Measurements from ENCODE around the gene ADCK1.

ADCK1 gene

DNA sequence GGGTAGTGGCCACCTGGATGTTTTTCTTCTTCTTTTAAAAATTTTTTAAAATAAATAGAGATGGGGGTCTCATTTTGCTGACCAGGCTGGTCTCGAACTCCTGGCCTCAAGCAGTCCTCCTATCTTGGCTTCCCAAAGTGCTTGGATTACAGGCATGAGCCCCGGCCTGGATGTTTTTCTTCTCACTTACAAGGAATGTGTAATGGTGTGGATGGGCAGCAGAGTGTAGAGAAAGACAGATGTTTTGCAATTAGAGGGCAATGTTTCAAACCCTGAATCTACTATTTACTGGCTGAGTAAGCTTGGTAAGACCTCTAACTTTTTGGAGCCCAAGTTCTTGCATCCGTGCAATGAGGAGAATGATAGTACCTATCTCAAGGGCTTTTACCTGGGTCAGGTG lies 48.1 kb downstream of the ADCK1 start:
- no peak overlapping the region for H2AFZ ChIP-seq
- H3K4me1 ChIP-seq, result no peaks in the 10 kb centered on the region
- no peaks in the 10 kb centered on the region for H3K27me3 ChIP-seq (ENCODE audit: control insufficient read depth, insufficient read depth, low read length)
- no peak overlapping the region for H3K4me3 ChIP-seq (ENCODE audit: low read depth, low read length)
- no peak overlapping the region for H3K27ac ChIP-seq
- no peaks in the 10 kb centered on the region for H3K36me3 ChIP-seq (ENCODE audit: control insufficient read depth, insufficient read depth, low read length)
- peaks cover 2% of the 10 kb centered on the region for H3K79me2 ChIP-seq
- no peak overlapping the region for H3K4me2 ChIP-seq (ENCODE audit: low read length)
- no peak overlapping the region for H3K9ac ChIP-seq
- no peaks in the 10 kb centered on the region for H3K9me3 ChIP-seq (ENCODE audit: control insufficient read depth, low read length)
- TF ChIP-seq, protein P1, sequence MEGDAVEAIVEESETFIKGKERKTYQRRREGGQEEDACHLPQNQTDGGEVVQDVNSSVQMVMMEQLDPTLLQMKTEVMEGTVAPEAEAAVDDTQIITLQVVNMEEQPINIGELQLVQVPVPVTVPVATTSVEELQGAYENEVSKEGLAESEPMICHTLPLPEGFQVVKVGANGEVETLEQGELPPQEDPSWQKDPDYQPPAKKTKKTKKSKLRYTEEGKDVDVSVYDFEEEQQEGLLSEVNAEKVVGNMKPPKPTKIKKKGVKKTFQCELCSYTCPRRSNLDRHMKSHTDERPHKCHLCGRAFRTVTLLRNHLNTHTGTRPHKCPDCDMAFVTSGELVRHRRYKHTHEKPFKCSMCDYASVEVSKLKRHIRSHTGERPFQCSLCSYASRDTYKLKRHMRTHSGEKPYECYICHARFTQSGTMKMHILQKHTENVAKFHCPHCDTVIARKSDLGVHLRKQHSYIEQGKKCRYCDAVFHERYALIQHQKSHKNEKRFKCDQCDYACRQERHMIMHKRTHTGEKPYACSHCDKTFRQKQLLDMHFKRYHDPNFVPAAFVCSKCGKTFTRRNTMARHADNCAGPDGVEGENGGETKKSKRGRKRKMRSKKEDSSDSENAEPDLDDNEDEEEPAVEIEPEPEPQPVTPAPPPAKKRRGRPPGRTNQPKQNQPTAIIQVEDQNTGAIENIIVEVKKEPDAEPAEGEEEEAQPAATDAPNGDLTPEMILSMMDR (IDR thresholded peaks at IDR 0.05), result no peak

DNA sequence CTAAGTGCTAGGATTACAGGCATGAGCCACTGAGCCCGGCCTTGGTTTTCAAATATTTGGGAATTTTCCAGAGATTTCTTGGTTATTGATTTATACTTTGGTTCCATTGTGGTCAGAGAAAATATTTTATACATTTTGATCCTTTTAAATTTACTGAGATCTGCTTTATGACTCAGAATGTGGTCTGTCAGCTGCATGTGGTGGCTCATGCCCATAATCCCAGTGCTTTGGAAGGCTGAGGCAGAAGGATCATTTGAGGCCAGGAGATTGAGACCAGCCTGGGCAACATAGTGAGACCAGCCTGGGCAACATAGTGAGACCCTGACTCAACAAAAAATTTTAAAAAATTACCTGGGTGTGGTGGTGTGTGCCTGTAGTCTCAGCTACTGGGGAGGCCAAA lies 49.8 kb downstream of the ADCK1 start:
- H3K36me3 ChIP-seq (ENCODE audit: control insufficient read depth, insufficient read depth, low read length), result no peaks in the 10 kb centered on the region
- no peak overlapping the region for H3K4me3 ChIP-seq (ENCODE audit: low read depth, low read length)
- no peaks in the 10 kb centered on the region for H3K27me3 ChIP-seq (ENCODE audit: control insufficient read depth, insufficient read depth, low read length)
- H3K4me1 ChIP-seq, result no peaks in the 10 kb centered on the region
- no peaks in the 10 kb centered on the region for H3K9me3 ChIP-seq (ENCODE audit: control insufficient read depth, low read length)
- no peak overlapping the region for H3K4me2 ChIP-seq (ENCODE audit: low read length)
- no peak overlapping the region for H3K27ac ChIP-seq
- H3K79me2 ChIP-seq, result peaks cover 2% of the 10 kb centered on the region
- TF ChIP-seq, protein P1 (IDR thresholded peaks at IDR 0.05), result no peak
- H2AFZ ChIP-seq, result no peak overlapping the region
- no peak overlapping the region for H3K9ac ChIP-seq

DNA sequence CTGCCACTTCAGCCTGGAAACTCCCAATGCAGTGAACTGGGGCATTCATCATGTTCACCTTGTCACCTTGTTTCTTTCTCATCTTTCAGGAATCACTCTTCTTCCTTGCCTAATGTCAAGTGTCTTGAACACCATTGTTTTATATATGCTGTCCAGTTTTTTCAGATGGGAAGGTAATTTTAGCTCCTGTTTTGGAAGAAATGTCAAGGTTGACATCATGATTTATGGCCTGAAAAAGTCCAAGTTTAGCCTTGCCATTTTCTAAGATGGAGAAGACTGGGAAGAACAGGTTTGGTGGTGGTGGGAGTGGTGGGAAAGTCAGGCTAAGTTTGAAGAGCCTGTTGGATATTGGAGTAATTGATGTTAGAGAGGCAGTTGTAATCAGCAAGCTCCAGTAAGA lies 54.0 kb downstream of the ADCK1 start:
- Histone ChIP-seq H3K27me3 (ENCODE audit: control insufficient read depth, insufficient read depth, low read length) (no peaks in the 10 kb centered on the region), H3K36me3 (ENCODE audit: control insufficient read depth, insufficient read depth, low read length) (no peaks in the 10 kb centered on the region), H2AFZ (no peak overlapping the region), H3K4me2 (ENCODE audit: low read length) (no peak overlapping the region), H3K4me1 (no peaks in the 10 kb centered on the region), H3K79me2 (peaks cover 2% of the 10 kb centered on the region), H3K9me3 (ENCODE audit: control insufficient read depth, low read length) (no peaks in the 10 kb centered on the region), H3K9ac (no peak overlapping the region), H3K4me3 (ENCODE audit: low read depth, low read length) (no peak overlapping the region), H3K27ac (no peak overlapping the region)
- TF ChIP-seq, protein P1 (IDR thresholded peaks at IDR 0.05), result no peak

DNA sequence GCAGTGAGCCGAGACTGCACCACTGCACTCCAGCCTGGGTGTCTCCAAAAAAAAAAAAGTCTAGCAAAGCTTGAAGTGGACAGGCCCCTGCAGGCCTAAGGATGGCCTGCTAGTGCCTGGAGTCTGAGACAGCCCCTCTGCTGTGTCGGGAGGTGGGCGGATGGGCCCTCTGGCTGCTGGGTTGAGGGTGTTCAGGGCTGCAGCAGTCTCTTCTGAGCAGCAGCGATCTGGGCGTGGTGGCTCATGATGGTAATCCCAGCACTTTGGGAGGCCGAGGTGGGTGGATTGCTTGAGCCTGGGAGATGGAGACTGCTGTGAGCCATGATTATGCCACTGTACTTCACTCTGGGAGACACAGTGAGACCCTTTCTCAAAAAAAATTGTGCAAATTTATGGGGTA lies 57.0 kb downstream of the ADCK1 start:
- TF ChIP-seq, protein P1 (IDR thresholded peaks at IDR 0.05), result no peak
- H2AFZ ChIP-seq, result no peak overlapping the region

DNA sequence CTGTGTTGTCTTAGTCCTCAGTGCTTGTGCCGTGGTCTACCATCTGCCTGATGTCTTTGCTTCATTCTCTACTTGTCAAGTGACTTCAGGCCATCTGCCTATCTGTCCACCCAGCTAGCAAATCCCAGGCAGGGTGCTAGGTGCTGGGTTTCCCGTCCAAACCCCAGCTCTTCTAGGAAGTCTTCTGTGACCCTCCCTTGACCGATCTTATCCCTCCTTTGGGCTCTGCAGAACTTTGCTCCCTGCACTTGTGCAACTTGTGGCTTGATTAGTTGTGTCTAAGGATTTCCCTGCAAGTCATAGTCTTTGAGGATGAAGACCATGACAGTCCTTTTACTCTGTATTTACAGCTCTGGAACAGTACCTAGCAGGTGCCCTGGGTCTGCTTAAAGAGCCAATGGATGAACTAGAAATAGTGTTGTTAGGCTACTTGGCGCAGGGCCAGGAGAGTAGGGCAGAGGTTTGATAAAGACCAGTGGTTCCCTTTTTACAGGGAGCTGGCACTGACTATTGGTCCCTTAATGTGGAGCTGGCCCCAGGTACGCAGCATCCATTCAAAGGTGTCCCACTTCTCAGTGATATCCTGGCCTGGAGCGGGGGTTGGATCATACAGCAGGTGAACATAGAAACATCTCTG lies 60.1 kb downstream of the ADCK1 start:
- no peaks in the 10 kb centered on the region for H3K4me1 ChIP-seq
- H3K36me3 ChIP-seq (ENCODE audit: control insufficient read depth, insufficient read depth, low read length), result no peaks in the 10 kb centered on the region
- no peaks in the 10 kb centered on the region for H3K27me3 ChIP-seq (ENCODE audit: control insufficient read depth, insufficient read depth, low read length)
- TF ChIP-seq, protein P1 (IDR thresholded peaks at IDR 0.05), result no peak
- H3K27ac ChIP-seq, result no peak overlapping the region
- no peaks in the 10 kb centered on the region for H3K9me3 ChIP-seq (ENCODE audit: control insufficient read depth, low read length)
- no peak overlapping the region for H3K4me2 ChIP-seq (ENCODE audit: low read length)
- no peak overlapping the region for H3K4me3 ChIP-seq (ENCODE audit: low read depth, low read length)
- H2AFZ ChIP-seq, result no peak overlapping the region
- H3K9ac ChIP-seq, result no peak overlapping the region
- peaks cover 3% of the 10 kb centered on the region for H3K79me2 ChIP-seq

More for the DNA sequence above, 57.0 kb downstream of the ADCK1 start:
- no peak overlapping the region for H3K9ac ChIP-seq
- H3K79me2 ChIP-seq, result no peaks in the 10 kb centered on the region
- H3K9me3 ChIP-seq (ENCODE audit: control insufficient read depth, low read length), result no peaks in the 10 kb centered on the region
- no peak overlapping the region for H3K4me2 ChIP-seq (ENCODE audit: low read length)
- no peaks in the 10 kb centered on the region for H3K36me3 ChIP-seq (ENCODE audit: control insufficient read depth, insufficient read depth, low read length)
- H3K4me1 ChIP-seq, result no peaks in the 10 kb centered on the region
- no peak overlapping the region for H3K27ac ChIP-seq
- H3K27me3 ChIP-seq (ENCODE audit: control insufficient read depth, insufficient read depth, low read length), result no peaks in the 10 kb centered on the region
- no peak overlapping the region for H3K4me3 ChIP-seq (ENCODE audit: low read depth, low read length)

All from parathyroid adenoma (tissue), 2 donors.